ENCODE measurements around the gene BCAS1.

DNA sequence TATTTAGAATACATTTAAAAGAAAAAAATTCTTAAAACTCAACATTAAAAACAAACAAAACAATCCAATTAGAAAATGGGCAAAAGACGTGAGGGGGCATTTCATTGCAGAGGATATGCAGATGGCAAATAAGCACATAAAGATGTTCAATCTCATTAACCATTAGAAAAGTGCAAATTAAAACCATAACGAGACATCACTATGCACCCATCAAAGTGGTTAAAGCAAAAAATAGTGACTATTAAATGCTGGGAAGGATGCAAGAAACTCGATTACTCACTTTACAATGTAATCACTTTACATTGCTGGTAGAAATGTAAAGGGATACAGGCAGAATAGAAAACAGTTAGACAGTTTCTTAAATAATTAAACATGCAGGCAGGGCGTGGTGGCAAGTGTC, 59.0 kb downstream of the BCAS1 start:
- TF ChIP-seq POLR2A (IDR thresholded peaks at IDR 0.05) (no peak), CTCF (IDR thresholded peaks at IDR 0.05) (no peak)
